Femur (tissue), 1 donor: ENCODE measurements around the gene KRTAP4-8.
"Not testable (repeated sequence)": the region's sequence is repeated elsewhere in the genome, so short reads cannot be mapped to it uniquely, and the experiment has no call there.

Source experiments
- DNase-seq: peaks from one replicate; pipeline ENCODE4 v3.0.0-alpha.2; 2017

KRTAP4-8 gene

GRCh38 chr17:41107941-41108450, 10.1 kb upstream of the KRTAP4-8 start:
- no peak for DNase-seq

DNA sequence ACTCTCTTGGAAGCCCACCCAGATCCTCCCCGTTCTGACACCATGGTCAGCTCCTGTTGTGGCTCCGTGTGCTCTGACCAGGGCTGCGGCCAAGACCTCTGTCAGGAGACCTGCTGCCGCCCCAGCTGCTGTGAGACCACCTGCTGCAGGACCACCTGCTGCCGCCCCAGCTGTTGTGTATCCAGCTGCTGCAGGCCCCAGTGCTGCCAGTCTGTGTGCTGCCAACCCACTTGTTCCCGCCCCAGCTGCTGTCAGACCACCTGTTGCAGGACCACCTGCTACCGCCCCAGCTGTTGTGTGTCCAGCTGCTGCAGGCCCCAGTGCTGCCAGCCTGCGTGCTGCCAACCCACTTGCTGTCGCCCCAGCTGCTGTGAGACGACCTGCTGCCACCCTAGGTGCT, 7.4 kb upstream of the KRTAP4-8 start, which contains the start of gene KRTAP4-9:
TSS of gene KRTAP4-9 (plus strand) at position 43 of the 400 bp plus-strand sequence. CDS start at position 43, 0 bp downstream.
- DNase-seq: not testable (repeated sequence)

DNA sequence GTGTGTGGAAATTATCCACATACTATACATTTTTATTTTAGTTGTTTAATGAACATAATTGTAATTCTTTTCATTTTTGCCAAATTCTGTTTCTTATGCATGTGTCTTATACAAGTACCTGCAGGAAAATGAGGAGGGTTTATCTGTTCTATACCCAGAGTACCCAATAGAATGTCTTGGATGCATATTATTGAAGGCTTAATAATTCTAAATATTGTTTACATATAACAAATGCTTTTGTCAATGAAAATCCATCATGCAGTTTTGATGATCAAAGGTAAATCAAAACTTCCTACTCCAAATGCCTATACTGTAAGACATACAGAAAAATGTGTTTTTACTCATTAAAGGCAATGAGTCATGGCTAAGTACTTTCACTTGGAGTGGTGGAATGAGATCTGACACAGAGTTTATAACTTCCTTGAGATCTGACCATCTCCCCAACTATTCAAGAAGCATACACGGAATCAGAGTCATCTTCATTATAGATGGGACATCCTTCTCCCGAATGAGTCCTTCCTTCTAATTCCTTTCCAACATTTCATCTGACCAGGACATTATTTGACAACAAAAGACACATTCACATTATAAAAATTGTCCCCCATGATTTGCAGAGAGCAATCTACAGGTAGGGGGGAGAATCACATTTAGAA, 6.6 kb upstream of the KRTAP4-8 start:
- not testable (repeated sequence) for DNase-seq

GRCh38 chr17:41103896-41104295, 6.0 kb upstream of the KRTAP4-8 start:
- DNase-seq: no peak

DNA sequence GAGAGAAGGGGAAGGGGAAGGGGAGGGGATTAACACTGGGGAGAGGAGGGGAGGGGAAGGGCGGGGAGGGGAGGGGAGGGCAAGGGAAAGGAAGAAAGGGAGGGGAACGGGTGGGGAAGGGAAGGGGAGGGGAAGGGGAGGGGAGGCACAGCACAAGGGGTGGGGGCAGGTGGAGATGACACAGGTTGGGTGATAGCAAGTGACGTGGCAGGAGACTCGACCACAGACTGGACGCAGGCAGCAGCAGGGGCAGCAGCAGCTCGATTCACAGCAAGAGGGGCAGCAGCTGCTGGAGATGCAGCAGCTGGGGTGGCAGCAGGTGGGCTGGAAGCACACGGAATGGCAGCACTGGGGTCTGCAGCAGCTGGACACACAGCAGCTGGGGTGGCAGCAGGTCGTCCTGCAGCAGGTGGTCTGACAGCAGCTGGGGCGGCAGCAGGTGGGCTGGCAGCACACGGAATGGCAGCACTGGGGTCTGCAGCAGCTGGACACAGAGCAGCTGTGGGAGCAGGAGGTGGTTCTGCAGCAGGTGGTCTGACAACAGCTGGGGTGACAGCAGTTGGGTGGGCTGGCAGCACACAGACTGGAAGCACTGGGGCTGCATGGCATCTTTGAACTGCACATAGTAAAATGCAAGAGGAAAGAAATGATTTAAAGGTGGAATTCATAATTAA, 3.8 kb upstream of the KRTAP4-8 start, which contains the start of gene KRTAP4-16:
TSS of gene KRTAP4-16 (minus strand) at position 624 of the 674 bp plus-strand sequence. CDS start at position 624, 0 bp downstream.
- DNase-seq: no peak

DNA sequence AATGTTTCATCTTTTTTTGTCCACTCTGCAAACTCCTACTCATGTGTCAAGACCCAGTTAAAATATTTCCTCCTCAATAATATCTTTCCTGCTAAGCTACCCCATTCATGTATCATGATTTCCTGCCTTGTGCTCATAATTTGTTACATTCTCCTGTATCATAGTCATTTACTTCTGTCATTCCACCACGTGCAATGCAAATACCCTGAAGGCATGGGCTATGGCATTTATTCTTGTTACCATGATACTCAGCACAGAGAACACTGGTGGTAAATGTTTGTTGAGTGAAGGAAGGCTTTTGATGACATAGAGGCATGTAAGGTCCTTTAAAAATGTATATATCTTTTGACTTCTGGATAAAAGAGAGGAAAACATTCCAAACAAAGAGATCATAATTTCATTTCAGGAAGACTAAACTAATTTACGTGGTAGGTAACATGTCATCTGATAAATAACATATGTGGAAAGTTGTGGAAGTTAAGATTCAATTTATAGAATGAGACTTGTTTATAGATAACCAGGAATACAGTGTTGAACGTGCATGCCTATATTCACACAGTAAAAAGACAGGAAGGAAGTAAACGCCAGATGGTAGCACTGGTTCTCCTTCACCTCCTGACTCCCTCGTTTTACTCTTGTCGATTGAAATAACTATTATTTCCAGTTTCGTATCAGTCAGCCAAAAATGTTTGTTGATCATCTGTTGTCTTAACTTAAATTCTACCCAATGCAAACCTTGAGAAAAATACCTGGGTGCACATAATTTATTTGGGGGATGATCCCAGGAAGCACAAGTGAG, 1.9 kb upstream of the KRTAP4-8 start:
- not testable (repeated sequence) for DNase-seq

- DNase-seq: no peak
Measured at GRCh38 chr17:41098481-41098880, 539 bp upstream of the KRTAP4-8 start.

DNA sequence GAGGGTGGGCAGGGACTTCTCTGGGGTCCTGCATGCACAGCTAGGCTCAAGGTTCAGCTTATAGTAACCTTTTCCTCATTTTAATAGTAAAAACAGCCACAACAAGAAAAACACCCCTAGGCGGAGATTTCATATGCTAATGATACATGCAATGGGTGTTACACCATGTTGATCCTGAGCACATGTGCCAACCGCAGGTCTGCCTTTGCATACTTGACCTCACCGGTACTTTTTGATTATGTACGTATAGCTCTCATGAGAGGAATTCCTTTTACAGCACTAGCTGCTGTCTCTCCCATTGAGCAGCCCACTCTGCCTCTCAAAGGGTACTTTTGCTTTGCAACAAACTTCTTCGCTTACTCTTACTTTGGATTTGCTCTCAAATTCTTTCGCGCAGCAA, 1.9 kb downstream of the KRTAP4-8 start:
- no peak for DNase-seq

DNA sequence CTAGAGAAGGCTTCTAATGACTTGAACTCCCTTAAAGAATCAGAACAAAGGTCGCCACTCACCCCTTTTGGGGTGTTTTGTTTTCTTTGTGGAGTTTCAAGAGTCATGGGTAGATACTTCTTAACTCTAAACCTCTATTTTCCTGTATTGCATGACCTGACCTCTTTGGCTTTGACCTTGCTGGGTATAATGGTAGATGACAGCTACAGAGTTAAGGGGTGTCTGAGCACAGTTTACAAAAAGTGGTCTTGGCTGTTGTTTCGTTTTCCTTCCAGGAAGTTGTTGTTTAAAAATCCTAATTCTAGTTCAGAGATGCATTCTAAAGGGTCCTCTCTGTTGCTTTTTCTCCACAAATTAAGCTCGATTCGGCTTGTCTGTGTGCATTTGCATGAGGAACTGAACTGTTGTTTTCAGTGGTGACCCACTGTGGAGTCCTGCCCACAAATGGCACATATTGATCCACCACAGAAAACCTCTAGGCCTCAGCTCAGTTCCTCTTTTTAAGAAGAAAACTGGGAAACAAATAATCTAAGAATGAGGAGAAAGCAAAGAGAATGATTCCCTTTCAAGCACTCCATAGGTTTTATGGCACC, 9.1 kb downstream of the KRTAP4-8 start:
- not testable (repeated sequence) for DNase-seq

DNA sequence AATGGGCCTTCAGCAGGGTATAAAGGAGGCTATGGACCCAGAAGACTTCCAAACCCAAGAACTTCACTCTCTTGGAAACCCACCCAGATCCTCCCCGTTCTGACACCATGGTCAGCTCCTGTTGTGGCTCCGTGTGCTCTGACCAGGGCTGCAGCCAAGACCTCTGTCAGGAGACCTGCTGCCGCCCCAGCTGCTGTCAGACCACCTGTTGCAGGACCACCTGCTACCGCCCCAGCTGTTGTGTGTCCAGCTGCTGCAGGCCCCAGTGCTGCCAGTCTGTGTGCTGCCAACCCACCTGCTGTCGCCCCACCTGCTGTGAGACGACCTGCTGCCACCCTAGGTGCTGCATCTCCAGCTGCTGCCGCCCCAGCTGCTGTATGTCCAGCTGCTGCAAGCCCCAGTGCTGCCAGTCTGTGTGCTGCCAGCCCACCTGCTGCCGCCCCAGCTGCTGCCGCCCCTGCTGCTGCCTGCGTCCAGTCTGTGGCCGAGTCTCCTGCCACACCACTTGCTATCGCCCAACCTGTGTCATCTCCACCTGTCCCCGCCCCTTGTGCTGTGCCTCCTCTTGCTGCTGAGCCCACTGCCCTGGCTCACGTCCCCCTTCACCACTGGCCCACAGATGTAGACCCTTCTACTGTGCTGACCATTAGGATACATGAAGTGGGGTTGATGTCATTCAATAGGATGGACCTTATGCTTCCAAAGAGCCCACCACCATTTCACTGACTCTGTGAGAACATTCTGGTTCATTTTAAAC, 13.7 kb downstream of the KRTAP4-8 start, which contains the start of gene KRTAP4-7:
TSS of gene KRTAP4-7 (plus strand) at position 51 of the 757 bp plus-strand sequence. CDS start at position 108, 57 bp downstream.
- not testable (repeated sequence) for DNase-seq

DNA sequence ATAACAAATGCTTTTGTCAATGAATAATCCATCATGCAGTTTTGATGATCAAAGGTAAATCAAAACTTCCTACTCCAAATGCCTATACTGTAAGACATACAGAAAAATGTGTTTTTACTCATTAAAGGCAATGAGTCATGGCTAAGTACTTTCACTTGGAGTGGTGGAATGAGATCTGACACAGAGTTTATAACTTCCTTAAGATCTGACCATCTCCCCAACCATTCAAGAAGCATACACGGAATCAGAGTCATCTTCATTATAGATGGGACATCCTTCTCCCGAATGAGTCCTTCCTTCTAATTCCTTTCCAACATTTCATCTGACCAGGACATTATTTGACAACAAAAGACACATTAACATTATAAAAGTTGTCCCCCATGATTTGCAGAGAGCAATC, 14.5 kb downstream of the KRTAP4-8 start:
- not testable (repeated sequence) for DNase-seq

GRCh38 chr17:41082626-41083025, 15.3 kb downstream of the KRTAP4-8 start:
- DNase-seq: no peak

DNA sequence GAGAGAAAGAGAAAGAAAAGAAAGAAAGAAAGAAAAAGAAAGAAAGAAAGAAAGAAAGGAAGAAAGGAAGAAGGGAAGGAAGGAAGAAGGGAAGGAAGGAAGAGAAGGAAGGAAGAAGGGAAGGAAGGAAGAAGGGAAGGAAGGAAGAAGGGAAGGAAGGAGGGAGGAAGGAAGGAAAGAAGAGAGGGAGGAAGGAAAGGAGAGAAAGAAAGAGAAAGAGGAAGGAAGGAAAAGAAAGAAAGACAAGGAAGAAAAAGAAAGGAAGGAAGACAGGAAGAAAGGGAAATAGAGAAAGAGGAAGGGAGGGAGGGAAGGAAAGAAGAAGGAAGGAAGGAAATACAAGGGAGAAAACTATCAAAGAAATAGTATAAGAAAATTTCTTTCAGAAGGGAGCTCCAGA, 21.2 kb downstream of the KRTAP4-8 start:
- no peak for DNase-seq

DNA sequence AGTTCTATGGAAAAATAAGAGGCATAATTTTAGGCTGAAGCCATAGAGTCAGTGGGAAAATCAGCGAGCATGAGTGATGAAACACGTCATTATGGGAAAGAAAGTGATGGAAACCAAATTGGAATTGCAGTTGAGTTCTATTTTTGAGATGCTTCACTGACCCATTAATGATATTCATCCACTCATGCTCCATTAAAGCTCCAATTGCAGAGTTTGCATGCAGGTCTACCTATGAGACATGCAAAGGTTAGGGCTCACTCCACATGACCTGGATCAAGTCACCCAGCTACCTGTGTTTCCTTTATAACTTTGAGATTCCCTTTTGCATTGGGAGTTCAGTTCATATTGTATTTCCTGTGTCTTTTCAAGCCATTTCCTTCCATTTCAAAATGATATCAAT, 24.3 kb downstream of the KRTAP4-8 start:
- no peak for DNase-seq

DNA sequence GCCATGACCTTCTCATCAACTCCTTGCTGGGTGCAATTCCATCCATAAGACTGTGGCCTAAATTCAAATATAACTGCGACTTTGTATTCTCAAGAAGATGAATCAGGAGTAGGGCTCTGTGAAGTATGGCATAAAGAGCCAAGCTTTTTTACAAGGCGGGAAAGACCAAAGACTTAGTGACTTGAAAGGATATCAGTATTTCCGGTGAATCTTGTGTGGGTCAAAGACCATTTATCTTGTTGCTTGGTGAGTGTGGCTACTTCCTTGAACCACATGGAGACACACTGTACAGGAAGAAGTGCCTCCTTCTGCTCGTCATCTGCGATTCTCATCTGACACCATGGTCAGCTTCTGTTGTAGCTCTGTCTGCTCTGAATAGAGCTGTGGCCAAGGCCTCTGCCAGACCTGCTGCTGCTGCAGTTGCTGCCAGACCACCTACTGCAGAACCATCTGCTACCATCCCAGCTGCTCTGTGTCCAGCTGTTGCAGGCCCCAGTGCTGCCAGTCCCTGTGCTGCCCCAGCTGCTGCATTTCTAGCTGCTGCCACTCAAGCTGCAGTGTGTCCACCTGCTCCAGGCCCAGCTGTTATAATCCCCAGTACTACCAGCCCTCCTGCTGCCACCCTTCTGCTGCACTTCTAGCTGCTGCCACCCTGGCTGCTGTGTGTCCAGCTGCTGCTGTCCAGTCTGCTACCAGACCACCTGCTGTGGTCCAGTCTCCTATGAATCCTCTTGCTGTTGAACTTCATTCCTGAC, 26.2 kb downstream of the KRTAP4-8 start:
- DNase-seq: peak; percentile 30

- no peak for DNase-seq
Measured at GRCh38 chr17:41069031-41069430, 28.9 kb downstream of the KRTAP4-8 start.

- DNase-seq: no peak
Measured at GRCh38 chr17:41067281-41067680, 30.7 kb downstream of the KRTAP4-8 start.

- no peak for DNase-seq
Measured at GRCh38 chr17:41065829-41066624, 31.9 kb downstream of the KRTAP4-8 start, which contains the start of gene KRTAP2-4. Gene KRTAP2-4 (minus strand): TSS chr17:41065879. CDS start chr17:41065845, 34 bp downstream.

- not testable (repeated sequence) for DNase-seq
Measured at GRCh38 chr17:41065016-41065689, 32.8 kb downstream of the KRTAP4-8 start.
